Astrocyte (in vitro differentiated cells and primary cell): ENCODE data around the gene QRICH1. TPM values are rescaled to one million over a fixed set of nuclear protein-coding genes. Genes with fewer than 3 reads are reported as not detected.

Experiments
- DNase-seq: peaks from one replicate; pipeline ENCODE4 v3.0.0-alpha.2; 2010; ENCODE audit warnings: low read depth
- FAIRE-seq: peaks from 2 replicates; lab custom pipeline; 2011; peaks lifted over from hg19 to GRCh38; lab: Jason Lieb, UNC
- H2AFZ ChIP-seq: 2 replicates; pipeline ENCODE4 v1.6.0; 2012; ENCODE audit warnings: low read depth, low read length, inconsistent platforms
- H3K27ac ChIP-seq: 2 replicates; pipeline ENCODE4 v1.5.1; 2011; ENCODE audit warnings: low read depth, low read length, inconsistent platforms
- H3K27me3 ChIP-seq: 2 replicates; pipeline ENCODE4 v1.6.0; 2011; ENCODE audit warnings: low read length, inconsistent platforms; ENCODE audit not compliant: insufficient read depth
- H3K36me3 ChIP-seq: 2 replicates; pipeline ENCODE4 v1.5.1; 2011; ENCODE audit warnings: low read length, inconsistent platforms; ENCODE audit not compliant: insufficient read depth
- H3K4me1 ChIP-seq: 2 replicates; pipeline ENCODE4 v1.5.1; 2011; ENCODE audit warnings: low read length, inconsistent platforms; ENCODE audit not compliant: insufficient read depth
- H3K4me2 ChIP-seq: 2 replicates; pipeline ENCODE4 v1.6.0; 2012; ENCODE audit warnings: low read length, inconsistent platforms
- H3K4me3 ChIP-seq: 2 replicates; pipeline ENCODE4 v1.5.1; 2011; ENCODE audit warnings: low read depth, mild to moderate bottlenecking, low read length, inconsistent platforms; ENCODE audit not compliant: insufficient read depth
- H3K79me2 ChIP-seq: 2 replicates; pipeline ENCODE4 v1.6.0; 2012; ENCODE audit warnings: mild to moderate bottlenecking, low read length, inconsistent platforms; ENCODE audit not compliant: insufficient read depth
- H3K9ac ChIP-seq: 2 replicates; pipeline ENCODE4 v1.6.0; 2012; ENCODE audit warnings: mild to moderate bottlenecking, low read length, inconsistent platforms
- H3K9me3 ChIP-seq: 2 replicates; pipeline ENCODE4 v1.5.1; 2012; ENCODE audit warnings: low read depth, mild to moderate bottlenecking, low read length, inconsistent platforms; ENCODE audit not compliant: insufficient read depth
- H4K20me1 ChIP-seq: 2 replicates; pipeline ENCODE4 v1.6.0; 2012; ENCODE audit warnings: low read length, inconsistent platforms; ENCODE audit not compliant: insufficient read depth
- H3K27ac Mint-ChIP-seq: one replicate; pipeline ENCODE4 v1.8.0; 2021; ENCODE audit warnings: mild to moderate bottlenecking, mixed read lengths; ENCODE audit not compliant: unreplicated experiment
- H3K27me3 Mint-ChIP-seq: one replicate; pipeline ENCODE4 v1.8.0; 2021; ENCODE audit warnings: low read depth, mixed read lengths; ENCODE audit not compliant: unreplicated experiment
- H3K36me3 Mint-ChIP-seq: one replicate; pipeline ENCODE4 v1.8.0; 2021; ENCODE audit warnings: low read depth, mixed read lengths; ENCODE audit not compliant: unreplicated experiment
- H3K4me1 Mint-ChIP-seq: one replicate; pipeline ENCODE4 v1.8.0; 2021; ENCODE audit warnings: low read depth, mixed read lengths; ENCODE audit not compliant: unreplicated experiment
- H3K4me3 Mint-ChIP-seq: one replicate; pipeline ENCODE4 v1.8.0; 2021; ENCODE audit warnings: mild to moderate bottlenecking, moderate library complexity, mixed read lengths; ENCODE audit not compliant: unreplicated experiment
- H3K9me3 Mint-ChIP-seq: one replicate; pipeline ENCODE4 v1.8.0; 2021; ENCODE audit warnings: mild to moderate bottlenecking, mixed read lengths; ENCODE audit not compliant: unreplicated experiment
- CTCF ChIP-seq: IDR thresholded peaks from 2 replicates; pipeline ENCODE4 v1.5.1; 2011; ENCODE audit warnings: low read depth, mild to moderate bottlenecking, inconsistent platforms, low read length, moderate library complexity; ENCODE audit not compliant: insufficient read depth
- EZH2 ChIP-seq: IDR thresholded peaks from 2 replicates; pipeline ENCODE4 v1.6.1; 2012; ENCODE audit warnings: mild to moderate bottlenecking, low read length, inconsistent platforms; ENCODE audit not compliant: insufficient read depth
- total RNA-seq: library from RNA; stranded (reverse); gene quantifications from 2 replicates; pipeline ENCODE4 v1.2.1, GENCODE V29; 2021

The QRICH1 gene
- total RNA-seq, 1 donor from 2014 or later = 119 TPM

DNA sequence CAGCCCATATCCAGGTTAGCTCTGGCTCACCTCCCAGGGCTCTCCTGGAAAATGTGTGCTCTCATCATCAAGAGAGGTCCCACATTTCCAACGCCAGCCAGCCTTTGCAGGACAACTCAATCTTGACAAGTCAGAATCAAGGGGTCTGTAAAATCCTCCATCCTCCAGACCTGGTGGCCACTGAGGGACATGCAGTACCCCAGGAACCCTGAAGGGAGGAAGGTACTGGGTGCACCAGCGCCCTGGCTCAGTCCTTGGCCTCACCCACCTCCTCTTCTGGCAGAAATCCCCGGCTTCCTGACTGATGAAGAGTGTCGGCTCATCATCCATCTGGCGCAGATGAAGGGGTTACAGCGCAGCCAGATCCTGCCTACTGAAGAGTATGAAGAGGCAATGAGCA lies 92.7 kb downstream of the QRICH1 start:
- Mint-ChIP-seq H3K36me3 (peaks cover 5% of the 10 kb centered on the region), H3K27ac (no peak overlapping the region), H3K9me3 (no peaks in the 10 kb centered on the region), H3K4me3 (no peak overlapping the region), H3K4me1 (no peaks in the 10 kb centered on the region), H3K27me3 (no peaks in the 10 kb centered on the region)
- TF ChIP-seq CTCF (no peak), EZH2 (no peak)
- H3K4me2 ChIP-seq = no peak overlapping the region
- no peaks in the 10 kb centered on the region for H3K36me3 ChIP-seq
- no peak for FAIRE-seq
- H2AFZ ChIP-seq = no peak overlapping the region
- no peak overlapping the region for H3K9ac ChIP-seq
- H3K9me3 ChIP-seq = no peaks in the 10 kb centered on the region
- H3K27ac ChIP-seq = no peak overlapping the region
- H3K27me3 ChIP-seq = no peaks in the 10 kb centered on the region
- no peaks in the 10 kb centered on the region for H4K20me1 ChIP-seq
- no peaks in the 10 kb centered on the region for H3K79me2 ChIP-seq
- DNase-seq = no peak
- no peak overlapping the region for H3K4me3 ChIP-seq
- peaks cover 3% of the 10 kb centered on the region for H3K4me1 ChIP-seq

- no peaks in the 10 kb centered on the region for H3K4me1 ChIP-seq
- H2AFZ ChIP-seq = no peak overlapping the region
- no peak overlapping the region for H3K27ac ChIP-seq
- Mint-ChIP-seq H3K27me3 (no peaks in the 10 kb centered on the region), H3K4me1 (no peaks in the 10 kb centered on the region), H3K4me3 (no peak overlapping the region), H3K9me3 (no peaks in the 10 kb centered on the region), H3K36me3 (peaks cover 5% of the 10 kb centered on the region), H3K27ac (no peak overlapping the region)
- no peak for FAIRE-seq
- no peak overlapping the region for H3K9ac ChIP-seq
- peaks cover 5% of the 10 kb centered on the region for H4K20me1 ChIP-seq
- TF ChIP-seq EZH2 (no peak), CTCF (no peak)
- no peaks in the 10 kb centered on the region for H3K27me3 ChIP-seq
- no peak overlapping the region for H3K4me3 ChIP-seq
- peaks cover 6% of the 10 kb centered on the region for H3K79me2 ChIP-seq
- no peak for DNase-seq
- peaks cover 2% of the 10 kb centered on the region for H3K36me3 ChIP-seq
- H3K4me2 ChIP-seq = no peak overlapping the region
- H3K9me3 ChIP-seq = no peaks in the 10 kb centered on the region
Observed at GRCh38 chr3:48999085-48999858, 94.6 kb downstream of the QRICH1 start.
